Measurements from ENCODE around the gene PRKN.

GRCh38 chr6:162448294-162448693, 279.3 kb downstream of the PRKN start:
- TF ChIP-seq GLI4 (tag by site-specific recombination; IDR thresholded peaks at IDR 0.05): no peak
- no peak for TF ChIP-seq ZBTB44 (tag by site-specific recombination; IDR thresholded peaks at IDR 0.05)
- no peak for TF ChIP-seq PATZ1 (tag by site-specific recombination; IDR thresholded peaks at IDR 0.05)
- TF ChIP-seq CTCF (tag by site-specific recombination; IDR thresholded peaks at IDR 0.05): no peak
- TF ChIP-seq ZNF239 (tag by site-specific recombination; IDR thresholded peaks at IDR 0.05): no peak
- TF ChIP-seq MYNN (tag by site-specific recombination; IDR thresholded peaks at IDR 0.05; ENCODE audit: borderline replicate concordance): no peak
- TF ChIP-seq ZBTB7A (tag by site-specific recombination; IDR thresholded peaks at IDR 0.05; ENCODE audit: low read depth): no peak
- TF ChIP-seq HIC1 (tag by site-specific recombination; IDR thresholded peaks at IDR 0.05): no peak
